ENCODE results near the gene C19orf67. TPM values are rescaled to one million over a fixed set of nuclear protein-coding genes. Genes with fewer than 3 reads are reported as not detected.

C19orf67 gene
- total RNA-seq, 1 experiment from 2014 or later: 0.28 TPM

DNA sequence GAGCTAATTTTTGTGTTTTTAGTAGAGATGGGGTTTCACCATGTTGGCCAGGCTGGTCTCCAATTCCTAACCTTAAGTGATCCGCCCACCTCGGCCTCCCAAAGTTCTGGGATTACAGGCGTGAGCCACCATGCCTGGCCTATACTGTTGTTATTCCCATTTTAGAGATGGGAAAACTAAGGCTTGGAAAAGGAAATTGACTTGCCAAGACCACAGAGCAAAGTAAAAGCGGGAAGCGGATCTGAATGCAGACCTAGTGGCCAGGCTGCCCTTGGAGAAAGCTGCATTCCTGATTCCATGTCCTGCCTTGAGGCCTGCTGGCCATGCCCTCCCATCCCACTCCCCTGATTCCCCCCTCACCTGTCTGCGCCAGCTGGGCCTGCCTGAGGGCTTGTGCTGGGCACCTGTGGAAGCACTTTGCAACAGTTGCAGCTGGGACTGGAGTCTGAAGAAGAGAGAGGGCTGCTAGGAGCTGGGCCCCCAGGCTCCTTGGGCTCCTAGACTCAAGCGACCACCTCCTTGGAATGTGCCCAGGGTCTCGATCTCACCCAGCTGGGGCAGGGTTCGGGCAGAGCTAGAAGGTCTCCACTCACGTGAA is 29.4 kb downstream of the C19orf67 start:
- TF ChIP-seq CTCF (IDR thresholded peaks at IDR 0.05): no peak
- no peak for TF ChIP-seq SIN3A (IDR thresholded peaks at IDR 0.05; ENCODE audit: borderline replicate concordance, insufficient read depth, low read depth, low read length)
- no peak for TF ChIP-seq POLR2AphosphoS5 (IDR thresholded peaks at IDR 0.05; ENCODE audit: low read depth, low read length)
- TF ChIP-seq, protein P1, sequence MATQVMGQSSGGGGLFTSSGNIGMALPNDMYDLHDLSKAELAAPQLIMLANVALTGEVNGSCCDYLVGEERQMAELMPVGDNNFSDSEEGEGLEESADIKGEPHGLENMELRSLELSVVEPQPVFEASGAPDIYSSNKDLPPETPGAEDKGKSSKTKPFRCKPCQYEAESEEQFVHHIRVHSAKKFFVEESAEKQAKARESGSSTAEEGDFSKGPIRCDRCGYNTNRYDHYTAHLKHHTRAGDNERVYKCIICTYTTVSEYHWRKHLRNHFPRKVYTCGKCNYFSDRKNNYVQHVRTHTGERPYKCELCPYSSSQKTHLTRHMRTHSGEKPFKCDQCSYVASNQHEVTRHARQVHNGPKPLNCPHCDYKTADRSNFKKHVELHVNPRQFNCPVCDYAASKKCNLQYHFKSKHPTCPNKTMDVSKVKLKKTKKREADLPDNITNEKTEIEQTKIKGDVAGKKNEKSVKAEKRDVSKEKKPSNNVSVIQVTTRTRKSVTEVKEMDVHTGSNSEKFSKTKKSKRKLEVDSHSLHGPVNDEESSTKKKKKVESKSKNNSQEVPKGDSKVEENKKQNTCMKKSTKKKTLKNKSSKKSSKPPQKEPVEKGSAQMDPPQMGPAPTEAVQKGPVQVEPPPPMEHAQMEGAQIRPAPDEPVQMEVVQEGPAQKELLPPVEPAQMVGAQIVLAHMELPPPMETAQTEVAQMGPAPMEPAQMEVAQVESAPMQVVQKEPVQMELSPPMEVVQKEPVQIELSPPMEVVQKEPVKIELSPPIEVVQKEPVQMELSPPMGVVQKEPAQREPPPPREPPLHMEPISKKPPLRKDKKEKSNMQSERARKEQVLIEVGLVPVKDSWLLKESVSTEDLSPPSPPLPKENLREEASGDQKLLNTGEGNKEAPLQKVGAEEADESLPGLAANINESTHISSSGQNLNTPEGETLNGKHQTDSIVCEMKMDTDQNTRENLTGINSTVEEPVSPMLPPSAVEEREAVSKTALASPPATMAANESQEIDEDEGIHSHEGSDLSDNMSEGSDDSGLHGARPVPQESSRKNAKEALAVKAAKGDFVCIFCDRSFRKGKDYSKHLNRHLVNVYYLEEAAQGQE (IDR thresholded peaks at IDR 0.05; ENCODE audit: insufficient read depth in 1 of 2, low read depth in 2 of 2, low read length in 1 of 2): no peak
- TF ChIP-seq TCF7L2 (IDR thresholded peaks at IDR 0.05; ENCODE audit: low read depth, low read length): no peak
- Histone ChIP-seq H3K9me3 (ENCODE audit: control insufficient read depth, insufficient read depth, low read depth, low read length) (no peaks in the 10 kb centered on the region), H3K27ac (ENCODE audit: low read length) (no peak overlapping the region), H3K36me3 (ENCODE audit: control insufficient read depth, insufficient read depth, low read length) (no peaks in the 10 kb centered on the region), H3K4me3 (ENCODE audit: low read depth in 2 of 2, low read length in 2 of 2) (no peak overlapping the region), H3K4me1 (ENCODE audit: control insufficient read depth, insufficient read depth, low read length) (peaks cover 5% of the 10 kb centered on the region; the same call in 1 of the 2 replicates), H3K27me3 (ENCODE audit: control insufficient read depth, insufficient read depth, low read length) (no peaks in the 10 kb centered on the region)
- intact Hi-C loops (cut with micrococcal nuclease; ENCODE audit: unreplicated experiment) (no loop called here), in situ Hi-C loops (cut with HindIII; ENCODE audit: low pct_unique_long_range_greater_than_20kb, low sequenced_read_pairs) (no loop called here)
- ATAC-seq (no peak), DNase-seq (ENCODE audit: low read depth, low spot score) (no peak)
- ChIA-PET POLR2A (no interaction called here), CTCF (no interaction called here)
- no TSS peak for BruUV-seq (replicated peaks)

- intact Hi-C loops (cut with micrococcal nuclease; ENCODE audit: unreplicated experiment): no loop called here
- BruUV-seq (replicated peaks): no TSS peak
- ChIA-PET CTCF (no interaction called here), POLR2A (no interaction called here)
- no peak overlapping the region for H3K27ac ChIP-seq (ENCODE audit: low read length)
- no peak for TF ChIP-seq POLR2AphosphoS5 (IDR thresholded peaks at IDR 0.05; ENCODE audit: low read depth, low read length)
- no peak for TF ChIP-seq CTCF (IDR thresholded peaks at IDR 0.05)
- TF ChIP-seq TCF7L2 (IDR thresholded peaks at IDR 0.05; ENCODE audit: low read depth, low read length): no peak
- TF ChIP-seq SIN3A (IDR thresholded peaks at IDR 0.05; ENCODE audit: borderline replicate concordance, insufficient read depth, low read depth, low read length): no peak
- TF ChIP-seq, protein P1 (IDR thresholded peaks at IDR 0.05; ENCODE audit: insufficient read depth in 1 of 2, low read depth in 2 of 2, low read length in 1 of 2): no peak
- in situ Hi-C loops (cut with HindIII; ENCODE audit: low pct_unique_long_range_greater_than_20kb, low sequenced_read_pairs): no loop called here
- no peaks in the 10 kb centered on the region for H3K36me3 ChIP-seq (ENCODE audit: control insufficient read depth, insufficient read depth, low read length)
- no peaks in the 10 kb centered on the region for H3K9me3 ChIP-seq (ENCODE audit: control insufficient read depth, insufficient read depth, low read depth, low read length)
- no peaks in the 10 kb centered on the region for H3K27me3 ChIP-seq (ENCODE audit: control insufficient read depth, insufficient read depth, low read length)
- peaks cover 5% of the 10 kb centered on the region; the same call in 1 of the 2 replicates for H3K4me1 ChIP-seq (ENCODE audit: control insufficient read depth, insufficient read depth, low read length)
- DNase-seq (ENCODE audit: low read depth, low spot score) (no peak), ATAC-seq (no peak)
- no peak overlapping the region for H3K4me3 ChIP-seq (ENCODE audit: low read depth in 2 of 2, low read length in 2 of 2)
Observed at GRCh38 chr19:14055396-14055795, 30.2 kb downstream of the C19orf67 start.

Data from Panc1 (cell line).